Nephron progenitor cell (in vitro differentiated cells): ENCODE results near the gene TMA7B.

Experiments
- DNase-seq: peaks from one replicate; pipeline ENCODE4 v3.0.0; 2021
- H3K27ac Mint-ChIP-seq: 2 replicates; pipeline ENCODE4 v1.8.0; 2021; ENCODE audit warnings: mild to moderate bottlenecking, moderate library complexity, mixed read lengths
- H3K27me3 Mint-ChIP-seq: 2 replicates; pipeline ENCODE4 v1.8.0; 2021; ENCODE audit warnings: mild to moderate bottlenecking, low read depth, mixed read lengths; ENCODE audit not compliant: poor library complexity
- H3K36me3 Mint-ChIP-seq: 2 replicates; pipeline ENCODE4 v1.8.0; 2021; ENCODE audit warnings: low read depth, mixed read lengths
- H3K4me1 Mint-ChIP-seq: 2 replicates; pipeline ENCODE4 v1.8.0; 2021; ENCODE audit warnings: mixed read lengths
- H3K4me3 Mint-ChIP-seq: 2 replicates; pipeline ENCODE4 v1.8.0; 2021; ENCODE audit warnings: mild to moderate bottlenecking, moderate library complexity, mixed read lengths
- H3K9me3 Mint-ChIP-seq: 2 replicates; pipeline ENCODE4 v1.8.0; 2021; ENCODE audit warnings: mild to moderate bottlenecking, moderate library complexity, mixed read lengths
- TF ChIP-seq, protein P1 (sequence below): fragments of 200-600 bp; sonication (generic); IDR thresholded peaks from 2 replicates; pipeline ENCODE4 v1.5.0; 2021; ENCODE audit warnings: antibody characterized with exemption

Gene TMA7B

DNA sequence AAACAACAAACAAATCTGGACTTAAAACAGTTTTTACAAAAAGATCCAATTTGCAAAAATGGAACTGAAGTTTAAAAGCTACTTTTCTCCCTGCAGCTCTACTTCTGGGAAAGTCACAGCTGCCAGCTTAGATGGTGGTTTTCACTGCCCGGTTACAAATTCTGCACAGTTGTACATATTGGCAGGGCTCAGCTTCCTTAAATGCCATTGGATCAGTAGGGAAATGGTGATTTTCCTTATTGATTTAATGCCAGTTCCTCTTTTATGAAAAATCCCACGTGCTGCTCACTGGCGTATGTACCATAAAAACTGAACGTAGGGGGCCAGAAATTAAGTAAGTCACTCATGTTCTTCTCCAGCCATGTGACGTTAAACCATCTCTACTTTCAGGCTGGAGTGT lies 36.5 kb upstream of the TMA7B start:
- H3K27me3 Mint-ChIP-seq: peaks cover 17% of the 10 kb centered on the region

DNA sequence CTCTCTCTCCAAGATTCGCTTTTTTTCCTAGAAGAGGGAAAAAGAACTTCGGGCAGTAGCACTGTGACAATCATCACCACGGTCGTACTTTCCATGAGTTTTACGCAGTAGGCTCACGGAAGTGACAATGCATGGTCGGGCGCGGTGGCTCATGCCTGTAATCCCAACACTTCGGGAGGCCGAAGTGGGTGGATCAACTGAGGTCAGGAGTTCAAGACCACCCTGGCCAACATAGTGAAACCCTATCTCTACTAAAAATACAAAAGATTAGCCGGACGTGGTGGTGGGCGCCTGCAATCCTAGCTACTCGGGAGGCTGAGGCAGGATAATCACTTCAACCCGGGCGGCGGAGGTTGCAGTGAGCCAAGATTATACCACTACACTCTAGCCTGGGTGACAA lies 35.9 kb upstream of the TMA7B start:
- Mint-ChIP-seq H3K9me3 (no peaks in the 10 kb centered on the region), H3K4me1 (peaks cover 36% of the 10 kb centered on the region), H3K27me3 (peaks cover 17% of the 10 kb centered on the region), H3K4me3 (no peak overlapping the region), H3K27ac (no peak overlapping the region), H3K36me3 (no peaks in the 10 kb centered on the region)
- no peak for DNase-seq
- TF ChIP-seq, protein P1, sequence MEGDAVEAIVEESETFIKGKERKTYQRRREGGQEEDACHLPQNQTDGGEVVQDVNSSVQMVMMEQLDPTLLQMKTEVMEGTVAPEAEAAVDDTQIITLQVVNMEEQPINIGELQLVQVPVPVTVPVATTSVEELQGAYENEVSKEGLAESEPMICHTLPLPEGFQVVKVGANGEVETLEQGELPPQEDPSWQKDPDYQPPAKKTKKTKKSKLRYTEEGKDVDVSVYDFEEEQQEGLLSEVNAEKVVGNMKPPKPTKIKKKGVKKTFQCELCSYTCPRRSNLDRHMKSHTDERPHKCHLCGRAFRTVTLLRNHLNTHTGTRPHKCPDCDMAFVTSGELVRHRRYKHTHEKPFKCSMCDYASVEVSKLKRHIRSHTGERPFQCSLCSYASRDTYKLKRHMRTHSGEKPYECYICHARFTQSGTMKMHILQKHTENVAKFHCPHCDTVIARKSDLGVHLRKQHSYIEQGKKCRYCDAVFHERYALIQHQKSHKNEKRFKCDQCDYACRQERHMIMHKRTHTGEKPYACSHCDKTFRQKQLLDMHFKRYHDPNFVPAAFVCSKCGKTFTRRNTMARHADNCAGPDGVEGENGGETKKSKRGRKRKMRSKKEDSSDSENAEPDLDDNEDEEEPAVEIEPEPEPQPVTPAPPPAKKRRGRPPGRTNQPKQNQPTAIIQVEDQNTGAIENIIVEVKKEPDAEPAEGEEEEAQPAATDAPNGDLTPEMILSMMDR: no peak

More for the DNA sequence above, 36.5 kb upstream of the TMA7B start:
- H3K4me1 Mint-ChIP-seq: peaks cover 36% of the 10 kb centered on the region
- H3K4me3 Mint-ChIP-seq: no peak overlapping the region
- no peaks in the 10 kb centered on the region for H3K9me3 Mint-ChIP-seq
- no peaks in the 10 kb centered on the region for H3K36me3 Mint-ChIP-seq
- DNase-seq: no peak
- no peak overlapping the region for H3K27ac Mint-ChIP-seq
- TF ChIP-seq, protein P1: no peak

DNA sequence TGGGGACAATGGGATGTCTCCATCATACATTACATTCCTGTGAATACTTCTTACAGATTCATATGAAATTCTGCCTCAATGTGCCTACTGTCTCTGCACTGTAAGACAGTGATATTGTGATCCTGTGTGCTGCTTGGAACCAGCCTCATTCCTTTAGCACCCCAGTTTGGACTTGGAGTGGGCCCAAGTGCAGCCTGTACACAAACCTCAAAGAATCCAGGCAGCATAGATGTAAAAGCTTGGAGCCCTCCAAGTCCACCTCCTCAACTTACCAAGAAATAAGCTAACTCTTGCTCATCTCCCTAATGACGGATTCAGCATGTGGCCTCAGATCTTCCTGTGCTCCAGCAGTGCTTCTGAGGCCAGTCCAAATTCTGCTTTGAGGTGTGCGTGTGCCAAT lies 34.9 kb upstream of the TMA7B start:
- Mint-ChIP-seq H3K4me3 (no peak overlapping the region), H3K27me3 (peaks cover 17% of the 10 kb centered on the region), H3K27ac (no peak overlapping the region), H3K36me3 (no peaks in the 10 kb centered on the region), H3K9me3 (no peaks in the 10 kb centered on the region), H3K4me1 (peaks cover 31% of the 10 kb centered on the region)
- TF ChIP-seq, protein P1: no peak
- no peak for DNase-seq

DNA sequence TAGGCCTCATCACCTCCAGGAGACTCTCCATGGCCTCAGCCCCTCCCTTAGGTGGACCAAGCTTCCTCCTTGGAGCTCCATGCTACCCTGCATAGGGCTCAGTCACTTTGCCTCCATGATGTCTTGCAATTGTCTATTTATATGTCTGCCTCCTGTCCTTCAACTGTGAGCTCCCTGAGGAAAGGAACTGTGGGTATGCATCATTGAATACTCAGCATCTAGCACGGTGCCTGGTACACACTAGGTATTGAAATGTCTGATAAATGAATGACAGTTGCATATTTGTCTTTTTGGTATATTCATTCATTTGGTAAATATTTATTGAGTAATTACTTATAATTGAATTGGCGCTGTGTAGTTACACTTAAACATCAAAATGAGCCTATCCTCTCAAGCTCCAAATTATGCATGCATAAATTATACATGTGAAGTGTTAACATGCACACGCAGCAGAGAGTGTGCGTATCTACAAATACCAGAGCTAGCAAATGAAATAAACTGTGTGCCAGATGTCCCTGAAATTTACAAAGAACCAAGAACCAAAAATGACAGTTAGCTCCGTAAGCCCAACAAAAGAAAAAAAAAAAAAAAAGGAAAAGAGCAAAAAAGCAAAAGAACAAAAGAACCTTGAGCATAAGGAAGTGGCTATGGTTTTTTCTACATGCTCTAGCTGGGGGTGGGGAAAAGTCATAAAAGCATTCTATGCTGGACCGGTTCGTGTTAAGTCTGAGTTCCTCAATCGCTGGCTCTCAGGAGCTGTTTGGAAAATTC lies 34.1 kb upstream of the TMA7B start:
- Mint-ChIP-seq H3K4me3 (no peak overlapping the region), H3K27ac (no peak overlapping the region), H3K36me3 (no peaks in the 10 kb centered on the region), H3K4me1 (peaks cover 23% of the 10 kb centered on the region), H3K9me3 (no peaks in the 10 kb centered on the region), H3K27me3 (peaks cover 17% of the 10 kb centered on the region)
- no peak for DNase-seq
- TF ChIP-seq, protein P1: no peak

DNA sequence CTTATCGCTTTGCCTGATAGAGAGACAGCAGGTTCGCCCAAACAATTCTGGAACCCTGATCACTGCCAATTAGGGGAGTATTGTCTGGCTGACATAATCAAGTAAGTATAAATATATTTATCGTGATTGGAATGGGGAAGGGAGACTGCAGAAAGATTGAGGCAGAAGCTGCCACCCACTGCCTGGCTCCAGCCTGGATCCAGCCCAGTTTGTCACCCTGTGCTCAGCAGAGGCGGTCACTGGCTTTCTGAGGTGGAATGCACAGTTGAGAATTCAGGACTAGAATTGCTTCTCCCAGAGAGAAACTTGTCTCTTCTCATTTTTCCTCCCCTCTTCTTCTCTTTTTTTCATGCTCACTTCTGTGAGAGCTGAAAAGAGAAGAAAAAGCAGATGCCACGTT lies 33.4 kb upstream of the TMA7B start:
- Mint-ChIP-seq H3K4me1 (peaks cover 23% of the 10 kb centered on the region), H3K9me3 (no peaks in the 10 kb centered on the region), H3K36me3 (no peaks in the 10 kb centered on the region), H3K27ac (no peak overlapping the region), H3K27me3 (peaks cover 17% of the 10 kb centered on the region), H3K4me3 (no peak overlapping the region)
- no peak for DNase-seq
- TF ChIP-seq, protein P1: no peak

DNA sequence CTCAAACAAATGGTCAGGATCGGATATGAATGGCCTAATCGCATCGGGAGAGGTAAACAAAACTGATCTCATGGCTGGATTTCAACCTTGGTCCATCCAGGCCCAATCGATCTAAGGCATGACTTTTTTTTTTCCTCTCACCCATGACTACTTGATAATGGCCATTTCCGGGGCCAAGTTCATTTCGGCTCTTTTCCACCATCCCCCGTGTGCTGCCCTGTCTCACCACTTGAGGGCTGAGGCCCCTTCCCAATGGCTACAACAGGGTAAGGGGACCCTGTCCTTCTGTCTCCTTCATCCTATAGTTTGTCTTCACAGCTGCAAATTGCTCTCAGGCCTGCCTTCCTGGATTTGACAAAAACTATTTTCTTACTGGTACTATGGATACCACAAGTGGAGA lies 32.7 kb upstream of the TMA7B start:
- H3K4me1 Mint-ChIP-seq: peaks cover 15% of the 10 kb centered on the region
- H3K27me3 Mint-ChIP-seq: peaks cover 20% of the 10 kb centered on the region
- DNase-seq: no peak
- H3K36me3 Mint-ChIP-seq: no peaks in the 10 kb centered on the region
- no peak overlapping the region for H3K4me3 Mint-ChIP-seq
- TF ChIP-seq, protein P1: peak; percentile 35
- no peaks in the 10 kb centered on the region for H3K9me3 Mint-ChIP-seq
- H3K27ac Mint-ChIP-seq: no peak overlapping the region
